LNCAP (cell line): ENCODE results near the gene CNDP2.

Experiments used
- TF ChIP-seq, protein P1 (sequence below): fragments of 450-650 bp; IDR thresholded peaks from 2 replicates; pipeline ENCODE4 v1.5.1; 2017; ENCODE audit warnings: mild to moderate bottlenecking

Gene CNDP2

DNA sequence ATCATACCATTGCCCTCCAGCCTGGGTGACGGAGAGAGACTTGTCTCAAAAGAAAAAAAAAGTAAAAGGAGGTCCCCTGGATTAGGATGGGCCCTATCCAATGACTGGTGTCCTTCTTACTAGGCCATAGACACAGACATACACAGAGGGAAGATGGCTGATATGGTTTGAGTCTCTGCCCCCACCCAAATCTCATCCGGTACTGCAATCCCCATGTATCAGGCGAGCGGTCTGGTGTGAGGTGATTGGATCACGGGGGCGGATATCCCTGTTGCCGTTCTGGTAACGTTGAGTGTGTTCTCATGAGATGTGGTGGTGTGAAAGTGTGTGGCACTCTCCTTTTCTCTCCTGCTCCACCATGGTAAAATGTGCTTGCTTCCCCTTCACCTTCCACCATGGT is 7.8 kb upstream of the CNDP2 start:
- TF ChIP-seq, protein P1, sequence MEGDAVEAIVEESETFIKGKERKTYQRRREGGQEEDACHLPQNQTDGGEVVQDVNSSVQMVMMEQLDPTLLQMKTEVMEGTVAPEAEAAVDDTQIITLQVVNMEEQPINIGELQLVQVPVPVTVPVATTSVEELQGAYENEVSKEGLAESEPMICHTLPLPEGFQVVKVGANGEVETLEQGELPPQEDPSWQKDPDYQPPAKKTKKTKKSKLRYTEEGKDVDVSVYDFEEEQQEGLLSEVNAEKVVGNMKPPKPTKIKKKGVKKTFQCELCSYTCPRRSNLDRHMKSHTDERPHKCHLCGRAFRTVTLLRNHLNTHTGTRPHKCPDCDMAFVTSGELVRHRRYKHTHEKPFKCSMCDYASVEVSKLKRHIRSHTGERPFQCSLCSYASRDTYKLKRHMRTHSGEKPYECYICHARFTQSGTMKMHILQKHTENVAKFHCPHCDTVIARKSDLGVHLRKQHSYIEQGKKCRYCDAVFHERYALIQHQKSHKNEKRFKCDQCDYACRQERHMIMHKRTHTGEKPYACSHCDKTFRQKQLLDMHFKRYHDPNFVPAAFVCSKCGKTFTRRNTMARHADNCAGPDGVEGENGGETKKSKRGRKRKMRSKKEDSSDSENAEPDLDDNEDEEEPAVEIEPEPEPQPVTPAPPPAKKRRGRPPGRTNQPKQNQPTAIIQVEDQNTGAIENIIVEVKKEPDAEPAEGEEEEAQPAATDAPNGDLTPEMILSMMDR, result no peak

DNA sequence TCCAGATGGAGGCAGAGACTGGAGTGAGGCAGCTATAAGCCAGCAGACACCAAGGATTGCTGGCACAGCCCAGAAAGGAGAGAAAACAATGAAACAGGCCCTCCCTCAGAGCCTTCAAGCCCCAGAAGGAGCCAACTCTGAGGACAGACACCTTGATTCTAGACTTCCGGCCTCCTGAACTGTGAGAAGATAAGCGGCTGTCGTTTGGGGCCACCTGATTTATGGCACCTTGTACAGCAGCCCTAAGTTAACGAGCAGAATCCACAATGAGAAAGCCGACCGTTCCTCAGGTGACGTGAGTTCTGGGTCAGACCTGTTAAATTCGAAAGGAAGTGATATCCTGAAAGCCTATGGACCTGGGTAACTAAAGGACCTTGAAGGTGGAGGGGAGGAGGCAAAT is 7.3 kb upstream of the CNDP2 start:
- TF ChIP-seq, protein P1, result no peak

DNA sequence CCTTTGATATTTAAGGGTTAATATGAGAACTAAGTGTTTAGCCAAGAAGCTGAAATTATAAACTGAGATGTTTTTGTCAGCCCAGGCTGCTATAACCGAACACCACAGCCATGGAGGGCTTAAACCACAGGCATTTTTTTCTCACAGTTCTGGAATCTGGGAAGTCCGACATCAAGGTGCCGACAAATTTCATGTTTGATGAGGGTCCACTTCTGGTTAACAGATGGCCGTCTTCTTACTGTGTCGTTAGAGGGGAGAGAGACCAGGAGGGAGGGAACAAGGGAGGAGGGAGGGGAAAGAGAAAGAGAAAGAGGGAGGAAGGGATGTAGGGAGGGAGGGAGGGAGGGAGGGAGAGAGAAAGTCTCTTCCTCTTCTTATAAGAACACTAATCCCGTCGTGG is 6.5 kb upstream of the CNDP2 start:
- TF ChIP-seq, protein P1, result no peak

DNA sequence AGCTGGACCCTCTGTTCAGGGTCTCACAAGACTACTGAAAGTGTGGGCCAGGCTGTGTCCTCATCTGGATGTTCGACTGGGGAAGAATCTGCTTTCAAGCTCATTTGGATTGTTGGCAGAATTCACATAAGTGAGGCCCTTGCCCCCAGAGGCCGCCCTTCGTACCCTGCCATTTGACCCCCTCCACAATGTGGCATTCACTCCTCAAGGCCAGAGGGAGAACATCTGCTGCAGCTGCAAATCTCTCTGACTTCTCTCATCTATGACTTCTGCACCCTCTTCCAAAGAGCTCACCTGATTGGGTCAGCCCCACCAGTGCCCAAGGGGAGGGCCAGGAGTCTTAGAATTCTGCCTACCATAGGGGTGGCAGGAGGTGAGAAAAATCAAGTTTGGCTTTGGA is 3.9 kb upstream of the CNDP2 start:
- TF ChIP-seq, protein P1, result no peak

DNA sequence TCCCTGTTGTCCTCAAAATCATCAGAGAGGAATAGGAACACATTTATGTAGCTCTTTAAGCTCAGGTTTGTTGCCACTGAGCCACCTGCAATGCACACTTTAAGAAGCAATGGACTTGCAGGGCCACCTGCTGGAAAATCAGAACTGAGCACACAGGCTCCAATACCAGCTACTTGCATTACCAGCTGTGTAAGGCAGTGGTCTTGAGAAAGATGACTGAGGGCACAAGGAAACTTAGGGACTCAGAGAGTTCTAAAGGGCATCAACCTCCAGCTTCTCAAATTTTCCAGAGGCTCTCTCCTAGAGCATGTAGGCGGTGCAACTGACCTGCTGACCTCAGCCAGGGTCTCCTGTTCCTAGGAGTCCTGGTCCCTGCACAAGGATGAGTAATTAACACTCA is 2.5 kb upstream of the CNDP2 start:
- TF ChIP-seq, protein P1, result peak; percentile 66

DNA sequence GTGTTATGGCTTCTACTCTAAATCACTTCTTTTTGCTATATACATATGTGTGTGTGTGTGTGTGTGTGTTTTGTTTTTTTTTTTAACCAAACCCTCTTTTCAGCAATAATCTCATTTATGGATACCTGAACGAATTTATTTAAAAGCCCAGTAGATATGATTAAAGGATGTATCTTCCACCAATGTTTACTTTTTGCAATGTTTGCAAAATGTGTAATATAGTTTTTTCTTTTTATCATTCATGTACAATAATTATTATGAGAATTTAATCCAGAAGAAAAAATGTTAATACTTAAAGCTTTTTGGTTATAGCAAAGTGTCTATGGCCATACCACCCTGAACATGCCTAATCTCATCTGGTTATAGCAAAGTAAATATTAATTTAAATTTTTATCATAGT is 1.6 kb upstream of the CNDP2 start:
- TF ChIP-seq, protein P1, result no peak

DNA sequence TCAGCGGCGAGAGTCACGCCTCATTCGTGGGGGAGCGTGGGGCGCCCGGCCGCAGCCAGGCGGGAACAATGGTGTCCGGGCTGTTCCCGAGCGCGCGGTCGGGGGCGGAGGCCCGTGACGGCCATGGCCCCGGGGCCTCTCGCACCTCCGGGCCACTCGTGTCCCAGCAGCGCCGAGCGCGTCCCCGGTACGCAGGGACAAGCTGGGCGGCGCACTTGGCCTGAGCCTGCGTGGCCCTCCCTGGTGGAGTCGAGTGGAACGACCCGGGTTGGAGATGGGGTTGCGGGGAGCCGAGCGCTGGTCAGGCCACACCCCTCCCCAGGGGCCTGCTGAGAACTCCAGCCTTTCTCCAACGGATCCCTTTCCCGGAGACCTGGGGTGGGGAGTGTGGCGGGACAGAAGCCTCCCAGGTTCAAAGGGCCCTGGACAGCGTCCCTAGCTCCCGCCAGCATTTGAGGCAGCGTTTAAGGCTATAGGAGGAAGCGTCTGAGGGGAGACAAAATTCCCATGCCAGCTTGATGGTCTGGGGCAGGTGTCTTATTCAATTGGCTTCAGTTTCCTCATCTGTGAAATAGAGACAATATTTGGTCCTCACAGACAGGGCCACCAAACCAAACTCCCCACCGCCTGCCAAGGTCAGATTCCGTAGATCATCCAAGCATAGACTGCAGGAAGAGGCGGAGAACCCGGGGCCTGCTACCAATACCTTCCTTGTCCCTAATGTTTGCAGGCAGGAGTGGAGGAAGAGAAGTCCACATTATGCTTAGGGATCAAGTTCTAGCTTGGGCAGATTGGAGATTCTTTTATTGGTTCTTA is 553 bp downstream of the CNDP2 start:
- TF ChIP-seq, protein P1, result no peak

DNA sequence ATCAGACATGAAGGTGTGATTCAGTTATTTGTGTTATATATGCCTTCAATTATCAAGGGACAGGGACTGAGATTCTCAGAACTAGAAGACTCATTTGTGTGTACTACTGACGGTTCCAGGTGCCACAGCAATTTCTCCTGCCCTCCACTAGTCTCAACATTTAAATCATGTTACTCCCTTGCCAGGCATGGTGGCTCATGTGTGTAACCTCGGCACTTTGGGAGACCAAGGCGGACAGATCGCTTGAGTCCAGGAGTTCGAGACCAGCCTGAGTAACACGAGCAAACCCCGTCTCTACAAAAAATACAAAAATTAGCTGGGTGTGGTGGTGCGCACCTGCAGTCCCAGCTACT is 1.1 kb downstream of the CNDP2 start:
- TF ChIP-seq, protein P1, result no peak
